NCI-H446 (cell line): ENCODE measurements around the gene SLC66A2.

Source experiments
- DNase-seq, 2 experiments: peaks; one replicate each; lab custom pipeline; 2025; lab: John Stamatoyannopoulos, UW

The SLC66A2 gene

DNA sequence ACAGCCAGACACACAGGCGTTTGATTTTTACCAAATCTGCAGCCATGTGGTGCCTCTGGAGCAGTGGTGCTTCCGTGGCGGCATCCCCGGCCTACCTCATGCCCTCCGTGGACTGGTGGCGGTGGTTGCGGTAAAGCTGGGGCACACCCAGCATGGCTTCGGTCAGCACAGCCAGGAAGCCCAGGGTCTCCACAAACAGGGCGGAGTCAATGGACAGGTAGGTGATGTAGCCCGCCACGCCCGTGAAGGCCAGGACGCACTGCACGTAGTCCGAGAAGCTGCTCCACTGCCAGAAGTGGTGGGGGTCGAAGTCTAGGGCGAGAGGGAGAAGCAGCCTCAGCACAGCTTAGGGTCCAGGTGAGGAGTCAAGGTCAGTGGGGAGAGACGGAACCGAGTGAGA is 32.4 kb downstream of the SLC66A2 start:
- DNase-seq: no peak

DNA sequence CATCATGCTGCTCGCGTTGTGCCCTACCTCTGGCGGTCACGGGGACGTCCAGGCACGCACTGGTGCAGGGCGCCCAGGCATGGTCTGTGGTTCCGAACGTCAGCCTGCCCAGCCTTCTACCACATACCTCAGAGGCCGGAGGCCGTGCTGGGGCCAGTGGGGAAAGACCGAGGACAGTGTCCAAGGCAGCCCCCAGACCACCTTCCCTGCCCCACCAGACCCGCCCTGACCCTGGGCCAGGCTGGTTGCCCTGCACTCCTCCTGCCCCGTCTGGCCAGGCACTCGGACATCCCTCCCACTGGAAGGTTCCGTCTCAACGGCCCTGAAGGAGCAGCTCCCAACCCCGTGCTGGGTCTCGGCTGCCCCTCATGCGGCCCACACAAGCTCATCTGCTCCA is 32.8 kb downstream of the SLC66A2 start:
- no peak for DNase-seq

DNA sequence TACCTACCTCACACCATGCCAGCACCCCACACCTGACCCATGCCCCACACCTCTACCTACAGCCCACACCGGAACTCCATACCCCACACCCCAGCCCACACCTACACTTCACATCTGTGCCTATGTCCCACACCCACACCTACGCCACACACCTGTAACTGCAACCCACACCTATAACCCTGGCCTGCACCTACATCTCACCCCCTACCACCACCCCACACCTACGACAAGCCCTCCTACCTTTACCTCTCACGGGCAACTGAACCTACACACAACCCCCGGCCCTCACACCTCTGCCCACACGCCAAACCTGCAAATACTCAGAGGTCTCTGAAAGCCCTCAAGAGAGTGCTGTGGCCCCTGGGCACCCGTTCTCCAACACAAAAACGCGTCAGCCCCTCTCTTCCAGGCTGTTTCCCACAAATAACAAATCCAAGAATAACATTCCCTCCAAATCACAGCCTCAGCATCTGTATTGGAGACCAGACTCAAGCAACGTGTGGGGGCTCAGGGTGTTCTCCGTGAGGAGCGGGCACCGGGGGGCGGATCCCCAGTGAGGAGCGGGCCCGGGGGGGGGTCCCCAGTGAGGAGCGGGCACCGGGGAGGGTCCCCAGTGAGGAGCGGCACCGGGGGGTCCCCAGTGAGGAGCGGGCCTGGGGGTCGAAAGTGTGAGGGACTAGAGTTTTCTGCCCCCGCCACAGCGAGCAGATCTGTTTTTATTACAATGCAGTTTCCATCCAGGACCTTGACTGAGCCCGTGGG is 33.4 kb downstream of the SLC66A2 start:
- DNase-seq: no peak

DNA sequence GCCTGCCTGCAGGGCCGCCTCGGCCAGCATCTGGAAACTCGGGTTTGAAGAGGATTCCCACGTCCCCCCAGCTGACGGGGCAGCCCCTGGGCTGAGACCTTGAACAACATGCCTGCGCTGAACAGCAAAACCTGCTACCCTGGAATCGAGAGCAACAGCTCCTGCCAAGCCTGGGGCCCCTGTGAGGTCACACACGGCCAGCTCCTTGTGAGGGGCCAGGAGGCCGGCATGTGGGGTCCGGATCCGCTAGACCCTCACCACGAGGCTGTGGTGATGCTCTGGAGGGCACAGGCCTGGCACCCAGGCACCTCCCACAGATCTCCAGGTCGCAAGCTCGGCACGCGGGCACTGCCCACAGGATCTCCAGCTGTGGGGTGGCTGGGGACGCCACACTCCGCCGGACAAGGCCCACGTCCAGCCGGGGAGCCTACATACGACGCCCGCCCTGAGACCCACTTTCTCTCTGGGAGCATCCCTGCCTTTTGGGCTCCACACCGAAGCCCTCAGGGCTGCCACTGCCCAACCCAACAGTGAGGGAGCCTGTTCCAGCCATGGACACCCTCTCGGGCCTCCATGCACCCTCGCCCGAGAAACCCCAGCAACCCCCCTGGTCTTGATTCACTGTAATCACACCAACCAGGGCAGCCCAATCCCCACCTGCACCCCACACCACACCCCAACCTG is 34.1 kb downstream of the SLC66A2 start:
- DNase-seq: no peak

DNA sequence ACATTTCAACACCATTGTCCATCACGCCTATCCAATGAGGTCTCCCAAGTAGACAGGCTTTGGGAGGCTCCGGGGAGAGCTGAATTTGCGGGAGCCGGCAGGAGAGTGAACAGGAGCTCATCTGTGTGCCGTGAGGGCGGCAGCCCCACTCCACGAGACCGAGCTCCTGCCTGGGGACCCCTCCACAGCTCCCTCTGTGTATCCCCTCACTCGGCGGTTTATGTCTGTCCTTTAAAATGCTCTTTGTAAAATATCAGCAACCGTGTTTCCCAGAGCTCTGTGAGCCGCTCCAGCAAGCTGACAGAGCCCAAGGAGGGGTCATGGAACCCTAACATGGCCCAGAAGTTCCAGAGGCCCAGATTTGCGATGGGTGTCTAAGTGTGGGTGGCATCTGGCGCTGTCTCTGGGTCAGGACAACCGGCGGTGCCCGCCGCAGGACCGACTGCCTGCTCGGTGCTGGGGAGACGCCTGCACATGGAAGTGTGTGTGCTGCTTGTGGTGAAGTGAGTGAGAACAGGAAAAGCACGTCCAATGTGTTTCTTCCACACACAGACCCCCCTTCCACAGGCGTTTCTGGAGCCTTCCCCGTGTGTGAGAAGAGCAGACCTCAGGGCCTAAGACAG is 34.8 kb downstream of the SLC66A2 start:
- DNase-seq: no peak

DNA sequence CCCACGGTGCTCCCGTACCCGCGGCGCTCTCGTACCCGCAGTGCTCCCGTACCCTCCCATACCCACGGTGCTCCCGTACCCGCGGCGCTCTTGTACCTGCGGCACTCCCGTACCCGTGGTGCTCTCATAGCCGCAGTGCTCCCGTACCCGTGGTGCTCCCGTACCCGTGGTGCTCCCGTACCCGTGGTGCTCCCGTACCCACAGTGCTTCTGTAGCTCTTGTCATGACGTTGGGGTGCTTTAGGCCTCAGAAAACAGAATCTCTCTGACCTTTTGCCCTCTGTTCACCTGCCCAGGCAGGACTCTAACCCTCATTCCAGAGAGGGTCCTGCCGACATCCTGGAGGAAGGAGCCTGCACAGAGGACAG is 35.3 kb downstream of the SLC66A2 start:
- DNase-seq: no peak

DNA sequence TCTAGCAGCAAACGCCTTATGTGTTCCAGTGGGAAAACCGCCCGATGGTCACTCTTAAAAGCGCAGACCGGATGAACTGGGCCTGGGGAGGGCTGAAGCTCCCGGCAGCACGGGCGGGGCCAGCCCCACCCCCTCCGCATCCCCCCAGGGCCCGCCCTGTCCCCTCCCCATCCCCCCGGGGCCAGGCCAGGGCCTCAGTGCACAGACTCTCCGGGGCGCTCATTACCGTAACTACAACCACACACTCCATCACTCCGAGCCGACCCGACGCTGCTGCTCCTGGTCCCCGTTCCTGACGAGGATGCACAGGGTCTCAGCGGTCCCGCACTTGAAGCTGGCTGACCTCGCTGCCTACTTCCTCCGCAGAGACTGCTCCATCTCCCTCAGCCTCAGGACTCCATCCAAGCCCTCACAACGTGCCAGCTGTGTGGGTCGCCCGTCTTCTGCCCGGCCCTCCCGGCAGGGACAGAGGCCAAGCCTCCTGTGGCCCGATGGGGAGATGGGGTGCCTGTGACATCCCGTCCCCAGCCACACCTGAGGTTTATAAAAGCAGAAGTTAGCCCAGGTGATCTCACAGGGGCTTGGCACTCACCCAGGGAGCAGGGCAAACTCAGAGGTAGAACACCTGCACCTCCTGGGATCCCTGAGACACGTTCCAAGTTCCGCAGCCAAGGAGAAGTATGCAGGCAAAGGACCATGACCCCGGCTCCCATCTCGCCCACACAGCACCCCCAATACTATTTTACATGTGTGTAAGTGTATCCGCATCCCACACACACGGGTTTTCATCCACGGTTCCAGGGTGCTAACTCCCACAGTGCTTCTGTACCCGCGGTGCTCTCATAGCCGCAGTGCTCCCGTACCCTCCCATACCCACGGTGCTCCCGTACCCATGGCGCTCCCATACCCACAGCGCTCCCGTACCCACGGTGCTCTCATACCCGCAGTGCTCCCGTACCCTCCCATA is 36.0 kb downstream of the SLC66A2 start:
- no peak for DNase-seq

DNA sequence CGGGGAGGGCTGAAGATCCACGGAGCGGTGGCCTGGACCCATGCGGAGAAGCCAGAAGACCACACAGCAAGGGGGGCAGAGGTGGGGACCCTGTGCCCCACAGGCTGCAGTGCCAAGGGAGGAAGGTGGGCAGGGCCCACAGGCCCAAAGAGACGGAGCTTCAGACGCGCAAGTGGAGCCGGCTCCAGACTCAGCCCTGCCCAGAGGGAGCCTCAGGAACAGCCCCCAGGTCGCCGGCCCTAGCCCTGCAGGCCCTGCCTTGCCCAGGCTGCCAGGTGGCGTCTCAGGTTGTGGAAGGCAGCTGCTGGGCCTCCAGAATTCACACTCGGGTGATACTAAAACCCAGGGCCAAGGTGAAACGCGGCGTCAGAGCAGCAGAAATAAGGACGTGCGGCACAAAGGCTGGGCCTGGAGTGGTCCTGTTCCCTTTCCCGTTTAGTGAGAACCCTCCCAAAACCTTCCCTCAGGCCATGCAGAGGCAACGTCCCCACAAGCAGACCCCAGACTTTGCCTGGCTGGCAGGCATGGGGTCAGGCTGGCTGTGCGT is 36.8 kb downstream of the SLC66A2 start:
- DNase-seq: no peak

DNA sequence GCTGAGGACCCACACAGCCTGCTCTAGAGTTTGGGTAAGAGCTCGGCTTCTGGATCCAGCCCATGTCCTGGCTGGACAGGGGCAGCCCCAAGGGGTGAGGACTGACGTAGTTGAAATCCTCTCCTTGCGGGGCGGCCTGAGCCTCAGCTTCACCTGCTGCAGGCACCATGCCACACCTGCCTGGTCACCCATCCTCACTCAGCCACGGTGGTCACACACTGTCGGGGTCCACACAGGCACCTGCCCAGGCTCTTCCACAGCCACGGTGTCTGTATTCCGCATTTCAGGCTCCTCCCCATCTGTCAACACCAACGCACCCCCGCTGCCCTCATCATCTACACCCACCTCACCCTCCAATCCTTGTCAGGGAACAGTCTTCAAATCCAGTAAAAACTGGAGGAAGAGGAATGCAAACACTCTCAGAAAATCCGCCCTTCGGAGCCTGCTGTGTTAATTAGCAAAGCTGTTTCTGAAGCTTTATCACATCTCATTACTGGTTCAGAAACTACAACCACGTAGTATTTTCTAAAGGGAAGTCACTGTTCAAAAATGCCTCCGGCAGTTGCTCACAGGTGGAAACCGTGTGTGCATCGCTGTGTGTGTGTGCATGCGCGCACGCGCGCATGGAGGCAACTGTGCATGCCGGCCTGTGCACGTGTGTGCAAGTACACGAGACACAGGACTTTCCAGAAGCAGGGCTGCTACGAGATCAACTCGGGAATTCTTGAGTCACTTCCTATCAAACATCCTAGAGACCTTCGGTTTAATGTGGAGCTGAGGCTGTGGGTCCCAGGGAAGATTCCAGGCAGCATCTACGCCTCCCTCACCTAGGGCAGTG is 38.2 kb downstream of the SLC66A2 start:
- no peak for DNase-seq

DNA sequence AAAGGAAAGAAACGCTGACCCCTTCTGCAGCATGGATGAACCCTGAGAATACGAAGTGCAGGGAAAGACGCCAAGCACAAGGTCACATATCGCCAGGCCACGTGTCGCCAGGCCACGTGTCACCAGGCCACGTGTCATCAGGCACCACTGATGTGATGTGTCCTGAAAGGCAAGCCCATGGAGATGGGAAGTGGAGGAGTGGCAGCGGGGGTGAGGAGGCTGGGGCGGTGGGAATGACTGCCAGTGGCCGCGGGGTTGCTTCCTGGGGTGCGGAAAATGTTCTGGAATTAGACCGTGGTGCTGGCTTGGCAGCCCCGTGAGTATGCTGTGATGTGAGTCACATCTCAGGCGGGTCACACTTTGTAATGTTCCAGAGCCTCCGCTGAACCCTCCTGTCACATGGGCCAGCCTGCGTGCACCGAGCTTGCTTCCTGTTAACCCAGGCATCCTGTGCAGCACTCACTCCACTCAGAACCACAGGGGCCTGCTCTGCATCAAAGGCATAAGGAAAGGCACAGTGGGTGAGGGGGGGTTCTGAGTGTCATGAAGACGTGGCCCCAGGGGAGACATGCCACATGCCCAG is 39.0 kb downstream of the SLC66A2 start:
- no peak for DNase-seq

DNA sequence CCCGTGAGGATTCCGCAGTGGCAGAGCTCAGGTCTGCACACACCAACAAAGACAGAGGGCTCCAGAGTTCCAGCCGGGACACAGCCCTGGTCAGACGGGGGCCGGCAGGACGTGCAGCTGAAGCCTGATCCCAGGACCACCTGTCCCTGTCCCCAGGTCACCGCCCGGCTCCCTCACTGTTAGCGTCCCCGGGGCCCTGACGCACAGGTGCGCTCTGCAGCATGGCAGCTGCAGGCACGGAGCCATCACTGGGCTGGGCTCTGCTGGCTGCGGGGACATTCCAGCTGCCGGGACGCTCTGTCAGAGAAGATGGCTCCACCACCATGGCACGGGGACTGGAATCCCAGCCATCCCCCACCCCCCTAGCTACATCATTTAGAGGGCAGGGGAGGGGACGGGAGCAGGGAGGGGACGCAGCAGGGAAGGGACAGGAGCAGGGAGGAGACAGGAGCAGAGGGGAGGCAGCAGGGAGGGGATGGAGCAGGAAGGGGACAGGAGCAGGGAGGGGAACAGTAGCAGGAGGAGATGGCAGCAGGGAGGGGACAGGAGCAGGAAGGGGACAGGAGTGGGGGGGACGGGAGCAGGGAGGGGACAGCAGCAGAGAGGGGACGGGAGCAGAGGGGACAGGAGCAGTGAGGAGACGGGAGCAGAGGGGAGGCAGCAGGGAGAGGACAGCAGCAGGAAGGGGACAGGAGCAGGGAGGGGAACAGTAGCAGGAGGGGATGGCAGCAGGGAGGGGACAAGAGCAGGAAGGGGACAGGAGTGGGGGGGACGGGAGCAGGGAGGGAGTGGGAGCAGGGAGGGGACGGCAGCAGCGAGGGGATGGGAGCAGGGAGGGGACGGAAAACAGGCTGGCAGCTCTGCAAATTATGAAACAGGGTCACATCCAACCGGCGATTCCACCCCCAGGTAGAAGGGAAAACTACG is 39.8 kb downstream of the SLC66A2 start:
- DNase-seq: no peak

DNA sequence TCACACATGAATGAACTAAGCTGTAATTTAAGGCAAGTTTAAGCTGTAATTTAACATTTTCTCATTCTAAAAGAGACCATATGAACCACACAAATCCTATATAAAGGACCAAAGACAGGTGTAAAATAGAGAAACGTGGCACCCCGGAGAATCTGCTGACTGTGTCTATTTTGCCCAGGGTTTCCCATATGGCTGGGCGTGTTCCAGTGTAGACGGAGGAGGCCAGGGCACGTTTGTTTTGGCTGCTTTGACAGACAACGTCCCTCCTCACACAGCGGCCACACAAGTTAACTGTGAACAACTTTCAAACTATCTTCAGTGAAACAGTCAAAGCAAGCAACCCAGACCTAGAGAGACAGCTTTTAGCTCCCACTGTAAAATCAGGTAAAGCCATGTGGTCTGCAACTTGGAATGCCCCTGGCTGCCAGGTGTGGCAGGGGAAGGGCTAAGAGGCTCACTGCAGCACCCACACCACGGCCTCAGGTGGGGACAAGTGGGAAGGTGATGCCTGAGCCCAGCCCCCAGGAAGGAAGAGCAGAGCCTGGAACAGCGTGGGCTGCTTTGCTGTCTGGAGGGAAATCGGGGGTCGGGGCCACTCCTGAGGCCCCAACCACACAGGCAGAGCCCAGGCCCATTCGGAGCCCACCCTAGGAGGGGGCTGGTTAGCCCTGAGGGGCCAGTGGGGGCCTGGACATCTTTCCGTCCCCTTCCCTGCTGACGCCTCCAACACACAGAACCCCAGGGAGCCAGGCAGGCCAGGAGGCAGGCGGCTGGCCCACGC is 40.7 kb downstream of the SLC66A2 start:
- DNase-seq: no peak

DNA sequence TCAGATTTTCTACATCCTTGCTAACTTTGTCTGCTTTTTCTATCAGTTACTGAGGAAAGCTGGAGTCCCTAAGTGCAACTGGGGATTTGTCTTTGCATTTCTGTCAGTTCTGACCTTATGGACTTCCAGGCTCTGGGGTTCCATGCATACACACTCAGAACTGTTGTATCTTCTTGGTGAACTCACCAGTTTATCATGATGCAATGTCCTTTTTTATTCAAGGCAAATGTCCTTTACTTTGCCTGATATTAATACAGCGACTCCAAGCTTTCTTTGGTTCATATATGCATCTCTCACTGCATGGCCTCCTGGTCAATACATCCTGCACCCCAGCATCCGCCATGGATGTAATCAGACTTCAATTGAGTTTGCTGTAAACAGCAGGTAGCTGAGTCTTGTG is 44.7 kb downstream of the SLC66A2 start:
- no peak for DNase-seq

DNA sequence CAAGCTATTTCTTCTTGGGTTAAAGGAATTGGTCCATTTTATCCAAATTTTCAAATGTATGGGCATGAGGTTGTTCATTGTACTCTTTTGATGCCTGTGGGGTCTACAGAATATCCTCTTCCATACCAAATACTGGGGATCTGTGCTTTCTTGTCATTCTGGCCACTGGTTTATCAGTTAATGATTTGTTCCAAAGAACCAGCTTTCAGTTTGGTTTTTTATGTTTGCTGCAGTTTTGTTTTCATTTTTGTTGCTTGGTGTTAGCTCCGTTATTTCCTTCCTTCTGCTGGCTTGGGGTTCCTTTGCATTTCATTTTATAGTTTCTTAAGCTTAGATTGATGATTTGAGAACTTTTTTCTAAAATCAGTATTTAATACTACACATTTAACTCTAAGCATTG is 45.5 kb downstream of the SLC66A2 start:
- no peak for DNase-seq

DNA sequence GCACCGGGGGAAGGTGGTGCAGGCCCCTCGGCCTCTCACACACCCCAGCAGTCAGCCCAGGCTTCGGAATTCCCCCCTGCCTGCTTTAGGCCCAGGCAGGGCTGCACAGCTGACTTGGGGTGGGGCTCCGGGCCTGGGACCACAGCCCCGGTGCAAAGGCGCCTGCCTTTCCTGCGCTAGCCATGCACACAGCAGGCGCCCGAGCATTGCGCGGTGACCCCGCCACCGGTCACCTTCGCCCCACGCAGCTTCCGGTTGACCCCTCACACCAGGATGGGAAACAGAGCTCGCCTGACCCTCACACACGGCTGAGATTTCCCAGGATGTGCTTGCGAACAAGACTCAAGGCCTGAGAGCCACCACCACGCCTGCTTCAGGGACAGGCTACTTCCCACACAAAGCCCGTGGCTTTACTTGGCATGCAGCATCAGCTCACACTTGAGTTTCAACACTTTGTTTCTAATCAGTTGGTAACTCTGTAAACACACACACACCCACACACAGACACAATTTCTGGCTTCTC is 46.0 kb downstream of the SLC66A2 start:
- no peak for DNase-seq

DNA sequence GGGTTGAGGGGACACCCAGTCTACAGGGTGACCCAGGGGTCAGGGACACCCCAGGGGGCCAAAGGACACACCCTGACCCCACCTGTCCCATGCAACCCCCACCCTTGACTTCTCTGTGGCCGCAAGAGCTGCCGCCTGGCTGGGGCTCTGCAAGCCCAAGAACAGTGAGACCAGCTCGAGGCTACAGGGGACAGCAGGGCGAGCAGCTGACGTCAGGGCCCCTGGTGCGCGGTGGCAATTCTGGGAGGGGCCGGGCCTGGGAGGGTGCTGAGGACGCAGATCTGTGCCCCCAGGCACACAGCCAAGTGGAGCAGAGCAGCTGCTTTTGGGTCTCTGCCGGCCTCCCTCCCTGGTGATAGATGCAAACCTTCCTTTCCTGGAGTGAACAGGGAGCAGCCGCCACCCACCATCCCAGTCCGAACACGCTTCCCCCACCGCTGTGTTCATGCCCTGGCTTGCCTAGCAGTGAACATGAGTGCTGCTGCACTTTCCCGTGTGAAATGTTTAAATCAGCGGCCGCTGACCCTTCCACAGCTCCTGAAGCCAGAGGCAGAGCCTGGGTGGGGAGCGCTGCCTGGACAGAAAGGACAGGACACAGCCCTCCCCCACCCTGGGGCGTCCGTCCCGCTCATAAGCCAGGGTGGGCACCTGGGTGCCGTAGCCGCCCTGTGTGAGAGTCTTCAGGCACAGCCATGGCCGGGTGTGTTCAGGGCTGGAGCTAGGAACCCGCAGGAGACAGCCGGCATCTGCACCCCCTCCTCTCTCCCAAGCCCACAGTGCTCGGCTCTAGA is 46.9 kb downstream of the SLC66A2 start:
- DNase-seq: no peak

DNA sequence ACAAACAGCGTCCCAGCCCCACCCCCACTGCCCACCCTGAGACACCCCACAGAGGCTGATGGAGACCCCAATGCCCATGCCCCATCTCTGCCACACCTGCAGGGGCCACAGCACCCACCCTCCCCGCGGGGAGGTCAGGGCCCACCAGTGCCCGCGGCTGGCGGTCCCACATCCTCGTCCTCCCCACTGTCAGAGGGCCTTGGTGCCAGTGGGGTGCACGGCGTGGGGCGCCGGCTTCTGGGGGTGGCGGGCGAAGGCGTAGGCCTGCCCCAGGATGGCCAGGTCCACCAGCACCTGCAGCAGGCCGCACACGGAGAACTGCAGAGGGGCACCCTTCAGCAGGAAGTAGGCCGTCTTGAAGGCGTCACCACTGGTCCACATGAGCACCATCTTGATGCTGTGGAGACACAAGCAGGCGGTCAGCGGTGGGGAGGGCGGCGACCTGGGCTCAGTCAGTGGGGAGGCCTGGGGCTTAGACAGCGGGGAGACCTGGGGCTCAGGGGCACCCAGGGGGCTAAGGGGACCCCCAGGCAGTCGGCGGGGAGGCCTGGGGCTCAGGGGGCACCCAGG is 47.6 kb downstream of the SLC66A2 start:
- DNase-seq: no peak
